H7 (cell line): ENCODE results near the gene PEX1. TPM values are rescaled to one million over a fixed set of nuclear protein-coding genes. Genes with fewer than 3 reads are reported as not detected.
"Not testable (repeated sequence)": the region's sequence is repeated elsewhere in the genome, so short reads cannot be mapped to it uniquely, and the experiment has no call there.

Experiments
- DNase-seq: peaks from one replicate; pipeline ENCODE4 v3.0.0; 2012
- H3K27me3 ChIP-seq: 2 replicates; pipeline ENCODE4 v1.6.0; 2011; ENCODE audit warnings: mild to moderate bottlenecking, low read length; ENCODE audit not compliant: control insufficient read depth, insufficient read depth
- H3K36me3 ChIP-seq: replicated peaks from 2 replicates; pipeline ENCODE4 v1.5.1; 2011; ENCODE audit warnings: low read length; ENCODE audit not compliant: control insufficient read depth, insufficient read depth
- H3K4me3 ChIP-seq: 2 replicates; pipeline ENCODE4 v1.5.1; 2011; ENCODE audit warnings: low read depth, mild to moderate bottlenecking, control low read depth, low read length, moderate library complexity; ENCODE audit not compliant: insufficient read depth
- total RNA-seq: library from RNA; depleted of rRNA; stranded (reverse); fragments of >200 nt; shearing (Covaris generic); gene quantifications from 2 replicates; pipeline ENCODE4 v1.2.3, GENCODE V29; 2014; rRNA removed

The PEX1 gene
- total RNA-seq, 1 experiment from 2014 or later: 33.1 TPM

DNA sequence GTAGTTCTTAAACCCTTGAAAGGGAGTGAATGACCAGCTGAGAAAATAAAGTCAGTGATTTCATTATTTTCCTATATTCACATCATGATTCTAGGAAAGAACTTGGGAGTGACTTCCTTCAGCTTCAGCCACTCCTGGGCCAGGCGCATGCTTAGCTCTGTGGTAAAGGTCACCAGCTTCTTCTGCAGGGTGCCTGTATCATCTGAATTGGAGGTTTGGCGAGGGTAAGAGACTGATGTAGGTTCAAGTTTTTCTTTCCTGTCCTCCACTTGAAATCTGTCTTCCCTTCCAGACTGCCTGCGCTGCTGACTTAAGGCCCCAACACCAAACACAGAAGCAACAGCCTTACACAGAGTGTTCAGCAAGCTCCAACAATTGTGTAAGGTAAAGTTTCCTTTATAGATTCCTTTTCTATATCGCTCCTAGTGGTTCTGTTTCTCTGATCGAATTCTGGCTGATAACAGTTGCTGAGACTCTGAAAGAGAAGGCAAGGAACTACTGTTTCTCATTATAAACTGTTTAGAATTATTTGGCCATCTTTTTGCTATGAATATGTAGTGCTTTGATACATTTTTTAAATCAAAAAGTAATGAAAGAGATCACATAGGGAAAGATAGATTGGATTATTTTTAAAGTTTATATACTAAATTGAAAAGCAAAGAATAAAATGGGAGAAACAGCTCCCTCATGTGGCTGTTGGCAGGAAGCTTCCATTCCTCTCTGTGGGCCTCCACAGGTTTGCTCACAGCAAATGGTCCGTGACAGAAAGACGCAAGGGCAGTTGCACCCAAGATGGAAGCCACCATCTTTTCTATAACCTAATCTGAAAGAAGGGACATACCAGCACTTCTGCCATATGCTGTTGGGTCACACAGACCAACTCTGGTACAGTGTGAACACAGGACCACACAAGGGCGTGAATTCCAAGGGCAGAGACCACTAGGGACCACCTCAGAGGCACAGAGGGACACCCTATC is 67.0 kb downstream of the PEX1 start:
- H3K4me3 ChIP-seq: no peak overlapping the region
- no peaks in the 10 kb centered on the region for H3K27me3 ChIP-seq
- DNase-seq: peak; percentile 63
- peaks cover 3% of the 10 kb centered on the region for H3K36me3 ChIP-seq

DNA sequence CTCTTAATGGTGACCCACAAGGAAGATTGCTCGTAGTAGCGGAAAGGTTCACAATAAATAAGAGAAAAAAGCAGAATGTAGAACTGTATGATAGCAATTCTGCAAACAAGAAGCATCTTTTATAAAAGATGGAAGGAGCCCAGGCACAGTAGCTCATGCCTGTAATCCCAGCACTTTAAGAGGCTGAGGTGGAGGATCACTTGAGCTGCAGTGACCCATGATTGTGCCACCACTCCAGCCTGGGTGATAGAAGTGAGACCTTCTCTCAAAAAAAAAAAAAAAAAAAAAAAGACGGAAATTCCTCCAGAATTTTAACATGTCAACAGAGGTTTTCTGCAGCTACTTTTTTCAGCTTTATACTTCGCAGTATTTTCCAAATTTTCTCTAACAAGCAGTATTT is 67.8 kb downstream of the PEX1 start:
- DNase-seq: no peak
- Histone ChIP-seq H3K27me3 (no peaks in the 10 kb centered on the region), H3K36me3 (peaks cover 11% of the 10 kb centered on the region), H3K4me3 (no peak overlapping the region)

DNA sequence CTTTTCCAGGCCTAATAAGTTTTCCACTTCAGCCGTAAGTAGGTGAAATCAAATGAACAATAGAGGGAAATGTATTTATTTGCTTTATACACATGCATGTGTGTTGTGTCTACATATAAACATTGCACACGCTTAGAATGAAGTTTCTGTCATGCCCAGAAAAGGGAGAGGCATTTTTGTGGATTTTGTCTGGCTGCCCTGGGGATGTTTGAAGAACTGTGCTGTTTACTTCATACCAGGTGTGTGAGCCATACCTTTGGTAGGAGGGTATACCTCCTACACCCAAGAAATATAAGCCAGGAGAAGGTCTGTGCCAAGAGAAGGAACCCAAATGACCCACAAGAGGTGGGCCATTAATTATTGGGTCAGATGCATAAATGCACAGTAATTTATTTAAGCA is 68.2 kb downstream of the PEX1 start:
- peaks cover 13% of the 10 kb centered on the region for H3K36me3 ChIP-seq
- no peak for DNase-seq
- H3K4me3 ChIP-seq: no peak overlapping the region
- no peaks in the 10 kb centered on the region for H3K27me3 ChIP-seq

DNA sequence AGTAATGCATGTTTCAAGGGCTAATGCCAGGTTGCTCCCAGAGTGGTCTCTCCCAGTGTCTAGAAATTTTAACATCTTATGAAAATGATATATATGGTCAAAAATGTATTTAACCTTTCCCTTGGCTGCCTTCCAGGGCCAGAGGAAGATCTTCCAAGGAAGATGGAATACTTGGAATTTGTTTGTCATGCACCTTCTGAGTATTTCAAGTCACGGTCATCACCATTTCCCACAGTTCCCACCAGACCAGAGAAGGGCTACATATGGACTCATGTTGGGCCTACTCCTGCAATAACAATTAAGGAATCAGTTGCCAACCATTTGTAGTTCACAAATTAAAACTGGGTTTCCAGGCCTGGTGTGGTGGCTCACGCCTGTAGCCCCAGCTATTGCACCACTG is 72.1 kb downstream of the PEX1 start:
- H3K36me3 ChIP-seq: peaks cover 35% of the 10 kb centered on the region
- no peaks in the 10 kb centered on the region for H3K27me3 ChIP-seq
- no peak overlapping the region for H3K4me3 ChIP-seq
- no peak for DNase-seq

DNA sequence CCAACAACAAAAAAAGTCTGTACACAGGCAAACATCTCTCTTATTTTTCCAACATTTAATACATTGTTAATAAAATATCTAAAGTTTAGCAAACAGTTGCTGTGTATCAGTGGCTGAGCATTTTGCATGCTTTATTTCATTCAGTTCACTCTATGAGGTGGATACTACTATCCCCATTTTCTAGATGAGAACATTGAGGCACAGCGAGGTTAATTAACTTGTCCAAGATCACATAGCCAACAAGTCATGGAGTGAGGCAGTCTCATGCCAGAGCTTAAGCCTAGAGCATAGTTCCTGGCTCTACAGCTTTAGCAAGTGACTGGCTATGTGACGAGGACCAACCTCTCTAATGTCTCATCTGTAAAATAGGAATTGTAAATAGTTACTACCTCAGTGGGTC is 76.7 kb downstream of the PEX1 start:
- peaks cover 50% of the 10 kb centered on the region for H3K36me3 ChIP-seq
- no peaks in the 10 kb centered on the region for H3K27me3 ChIP-seq
- DNase-seq: no peak
- no peak overlapping the region for H3K4me3 ChIP-seq

DNA sequence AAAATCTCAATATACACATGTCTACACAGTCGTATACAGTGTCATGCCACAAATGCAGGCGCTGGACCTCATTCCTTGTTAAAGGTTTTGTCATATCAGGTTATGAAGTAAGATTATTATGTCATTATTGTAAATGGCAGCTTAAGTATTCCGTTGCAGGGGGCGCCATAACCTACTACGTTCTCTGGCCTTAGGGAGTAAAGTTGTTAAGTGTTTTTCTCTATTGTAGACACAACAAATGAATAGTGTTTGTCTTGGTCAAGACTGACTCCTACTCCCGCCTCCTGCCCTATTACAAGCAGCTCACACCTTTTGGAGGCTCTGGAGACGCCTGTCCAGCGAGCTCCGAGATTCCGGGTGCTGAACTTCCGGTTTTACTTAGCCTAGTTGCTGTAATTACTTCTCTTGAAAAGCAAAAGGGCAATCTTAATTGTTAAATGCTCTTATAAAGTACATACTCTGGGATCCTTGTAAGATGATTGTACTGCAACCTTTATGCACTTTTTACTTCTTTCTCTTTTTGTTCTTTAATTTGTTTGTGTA is 80.0 kb downstream of the PEX1 start:
- DNase-seq: peak; percentile 44
- Histone ChIP-seq H3K4me3 (peak overlapping the region; percentile 95), H3K27me3 (no peaks in the 10 kb centered on the region), H3K36me3 (peaks cover 29% of the 10 kb centered on the region)

DNA sequence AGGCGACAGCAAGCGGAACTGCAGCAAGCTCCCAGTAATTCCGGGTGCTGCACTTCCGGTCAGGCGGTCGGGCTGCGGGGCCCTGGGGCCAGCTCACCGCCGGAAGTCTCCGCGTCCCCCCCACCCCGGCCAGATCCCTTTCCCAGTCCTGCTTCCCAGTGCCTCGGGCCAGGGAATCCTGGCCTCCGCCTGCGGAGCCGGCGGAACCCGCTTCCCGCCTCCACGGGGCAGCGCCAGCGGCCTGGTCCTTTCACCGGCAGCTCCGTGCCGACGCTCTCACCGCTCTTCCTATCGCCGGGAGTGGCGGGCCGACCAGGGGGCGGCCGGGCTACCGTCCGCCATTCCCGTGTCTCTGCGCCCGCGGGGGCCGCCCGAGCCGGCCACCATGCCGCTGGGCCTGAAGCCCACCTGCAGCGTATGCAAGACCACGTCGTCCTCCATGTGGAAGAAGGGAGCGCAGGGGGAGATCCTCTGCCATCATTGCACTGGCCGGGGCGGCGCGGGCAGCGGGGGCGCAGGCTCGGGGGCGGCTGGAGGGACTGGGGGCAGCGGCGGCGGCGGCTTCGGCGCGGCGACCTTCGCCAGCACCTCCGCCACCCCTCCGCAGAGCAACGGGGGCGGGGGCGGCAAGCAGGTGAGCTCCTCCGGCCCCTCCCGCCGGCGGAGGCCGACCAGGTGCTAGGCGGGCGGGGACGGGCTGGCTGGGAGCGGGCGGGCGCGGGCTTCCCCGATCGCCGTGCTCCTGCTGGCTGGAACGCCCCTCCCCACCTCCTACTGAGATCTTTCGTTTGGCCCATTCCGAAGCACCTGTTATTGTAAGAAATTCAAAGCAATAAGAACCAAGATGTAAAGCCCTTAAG is 80.7 kb downstream of the PEX1 start, which contains the start of gene GATAD1:
TSS of gene GATAD1 (plus strand) at position 138 of the 860 bp plus-strand sequence. CDS start at position 386, 248 bp downstream.
- peak within 1 kb of the TSS; percentile 95 for H3K4me3 ChIP-seq
- no peaks in the 10 kb centered on the region for H3K27me3 ChIP-seq
- DNase-seq: peak; percentile 95
- H3K36me3 ChIP-seq: peaks cover 27% of the 10 kb centered on the region

DNA sequence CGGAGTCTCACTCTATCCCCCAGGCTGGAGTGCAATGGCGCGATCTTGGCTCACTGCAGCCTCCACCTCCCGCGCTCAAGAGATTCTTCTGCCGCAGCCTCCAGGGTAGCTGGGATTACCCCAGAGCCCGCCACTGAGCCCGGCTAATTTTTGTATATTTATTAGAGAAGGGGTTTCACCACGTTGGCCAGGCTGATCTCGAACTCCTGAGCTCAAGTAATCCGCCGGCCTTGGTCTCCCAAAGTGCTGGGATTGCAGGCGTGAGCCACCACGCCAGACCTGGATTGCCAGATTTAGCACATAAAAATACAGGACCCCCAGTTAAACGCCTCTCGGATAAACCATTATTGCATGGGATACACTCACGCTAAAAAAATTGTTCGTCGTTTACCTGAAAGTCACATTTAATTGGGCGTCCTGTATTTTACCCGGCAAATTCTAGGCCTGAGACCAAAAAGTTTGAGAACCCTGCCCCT is 81.4 kb downstream of the PEX1 start:
- Histone ChIP-seq H3K27me3 (no peaks in the 10 kb centered on the region), H3K4me3 (peak overlapping the region; percentile 95; the same call in 1 of the 2 replicates), H3K36me3 (peaks cover 22% of the 10 kb centered on the region)
- no peak for DNase-seq

DNA sequence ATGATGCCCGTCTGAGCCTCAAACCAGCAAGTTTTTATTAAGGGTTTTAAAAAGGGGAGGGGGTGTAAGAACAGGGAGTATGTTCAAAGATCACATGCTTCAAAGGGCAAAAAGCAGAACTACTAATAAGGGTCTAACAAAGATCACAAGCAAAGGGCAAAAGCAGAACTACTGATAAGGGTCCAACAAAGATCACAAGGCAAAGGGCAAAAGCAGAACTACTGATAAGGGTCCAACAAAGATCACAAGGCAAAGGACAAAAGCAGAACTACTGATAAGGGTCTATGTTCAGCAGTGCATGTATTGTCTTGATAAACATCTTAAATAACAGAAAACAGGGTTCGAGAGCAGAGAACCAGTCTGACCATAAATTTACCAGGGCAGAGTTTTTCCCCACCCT is 85.6 kb downstream of the PEX1 start:
- H3K4me3 ChIP-seq, H3K27me3 ChIP-seq, DNase-seq: not testable (repeated sequence)

DNA sequence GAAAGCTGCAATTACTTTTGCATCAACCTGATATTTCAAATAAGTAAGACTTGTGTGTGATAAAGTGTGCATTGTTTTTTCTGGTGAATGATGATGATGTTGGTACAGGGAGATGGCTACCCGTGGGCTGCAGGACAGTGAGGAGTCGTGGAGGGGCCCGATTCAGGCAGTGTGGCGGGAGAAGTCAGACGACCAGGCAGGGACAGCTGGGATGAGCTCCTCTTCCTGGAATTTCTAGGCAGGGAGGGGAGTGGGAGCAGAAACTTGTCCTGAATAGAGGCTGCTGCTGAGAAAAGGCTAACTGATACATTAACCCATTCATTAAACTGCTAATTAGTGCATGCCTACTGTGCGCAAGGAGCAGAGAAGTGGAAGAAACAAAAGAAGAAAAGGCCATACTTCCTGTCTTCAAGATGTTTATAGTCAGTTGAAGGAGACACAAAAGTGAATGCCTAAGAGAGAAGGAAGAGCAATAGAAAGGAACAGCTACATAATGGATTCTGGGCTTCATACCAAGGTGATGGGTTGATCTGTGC is 90.3 kb downstream of the PEX1 start:
- no peaks in the 10 kb centered on the region for H3K27me3 ChIP-seq
- H3K36me3 ChIP-seq: no peaks in the 10 kb centered on the region
- H3K4me3 ChIP-seq: no peak overlapping the region
- no peak for DNase-seq

More for the DNA sequence above, 85.6 kb downstream of the PEX1 start:
- not testable (repeated sequence) for H3K36me3 ChIP-seq

Other genes with a start within 250 kb of the PEX1 start
- gene GATAD1, start 81.0 kb downstream of the PEX1 start, total RNA-seq: 28.0 and 41.6 TPM in 2 replicates
- 0.52 and 1.1 TPM in 2 replicates for gene ERVW-1, start 50.6 kb downstream of the PEX1 start, total RNA-seq
- 4.4 and 10.7 TPM in 2 replicates for gene RBM48, start 275 bp upstream of the PEX1 start, total RNA-seq
- gene FAM133B, start 61.9 kb upstream of the PEX1 start, total RNA-seq: 20.1 and 27.0 TPM in 2 replicates